GM12865 (cell line): ENCODE data around the gene TBXAS1.

Experiments used
- DNase-seq: peaks from one replicate; pipeline ENCODE4 v3.0.0; 2010; ENCODE audit warnings: low read depth
- H3K4me3 ChIP-seq: 2 replicates; pipeline ENCODE4 v1.5.1; 2011; ENCODE audit warnings: mild to moderate bottlenecking, low read depth, low read length, control low read depth
- TF ChIP-seq, protein P1 (sequence below): IDR thresholded peaks from 2 replicates; pipeline ENCODE4 v1.5.1; 2011; ENCODE audit warnings: low read length, control low read depth, low read depth, inconsistent platforms; ENCODE audit not compliant: insufficient read depth; ENCODE audit errors: missing control alignments

Gene TBXAS1

DNA sequence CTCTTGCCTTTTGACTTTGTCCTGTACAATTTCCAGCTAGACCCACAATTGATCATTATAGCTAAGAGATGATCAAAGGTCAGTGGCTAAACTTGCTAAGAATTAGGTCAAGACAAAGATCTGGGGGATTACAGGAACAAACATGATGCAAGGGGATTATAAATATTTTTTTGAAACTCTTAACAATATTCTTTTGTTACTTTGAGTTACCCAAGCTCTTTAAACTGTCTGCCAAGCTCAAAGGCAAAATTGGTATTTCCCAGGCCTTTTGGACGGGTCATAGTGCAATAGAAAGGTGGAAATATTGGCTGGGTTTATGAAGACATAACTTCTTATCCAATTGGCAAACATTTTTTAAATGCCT lies 23.4 kb downstream of the TBXAS1 start:
- H3K4me3 ChIP-seq: no peak overlapping the region
- no peak for DNase-seq
- TF ChIP-seq, protein P1, sequence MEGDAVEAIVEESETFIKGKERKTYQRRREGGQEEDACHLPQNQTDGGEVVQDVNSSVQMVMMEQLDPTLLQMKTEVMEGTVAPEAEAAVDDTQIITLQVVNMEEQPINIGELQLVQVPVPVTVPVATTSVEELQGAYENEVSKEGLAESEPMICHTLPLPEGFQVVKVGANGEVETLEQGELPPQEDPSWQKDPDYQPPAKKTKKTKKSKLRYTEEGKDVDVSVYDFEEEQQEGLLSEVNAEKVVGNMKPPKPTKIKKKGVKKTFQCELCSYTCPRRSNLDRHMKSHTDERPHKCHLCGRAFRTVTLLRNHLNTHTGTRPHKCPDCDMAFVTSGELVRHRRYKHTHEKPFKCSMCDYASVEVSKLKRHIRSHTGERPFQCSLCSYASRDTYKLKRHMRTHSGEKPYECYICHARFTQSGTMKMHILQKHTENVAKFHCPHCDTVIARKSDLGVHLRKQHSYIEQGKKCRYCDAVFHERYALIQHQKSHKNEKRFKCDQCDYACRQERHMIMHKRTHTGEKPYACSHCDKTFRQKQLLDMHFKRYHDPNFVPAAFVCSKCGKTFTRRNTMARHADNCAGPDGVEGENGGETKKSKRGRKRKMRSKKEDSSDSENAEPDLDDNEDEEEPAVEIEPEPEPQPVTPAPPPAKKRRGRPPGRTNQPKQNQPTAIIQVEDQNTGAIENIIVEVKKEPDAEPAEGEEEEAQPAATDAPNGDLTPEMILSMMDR: no peak

DNA sequence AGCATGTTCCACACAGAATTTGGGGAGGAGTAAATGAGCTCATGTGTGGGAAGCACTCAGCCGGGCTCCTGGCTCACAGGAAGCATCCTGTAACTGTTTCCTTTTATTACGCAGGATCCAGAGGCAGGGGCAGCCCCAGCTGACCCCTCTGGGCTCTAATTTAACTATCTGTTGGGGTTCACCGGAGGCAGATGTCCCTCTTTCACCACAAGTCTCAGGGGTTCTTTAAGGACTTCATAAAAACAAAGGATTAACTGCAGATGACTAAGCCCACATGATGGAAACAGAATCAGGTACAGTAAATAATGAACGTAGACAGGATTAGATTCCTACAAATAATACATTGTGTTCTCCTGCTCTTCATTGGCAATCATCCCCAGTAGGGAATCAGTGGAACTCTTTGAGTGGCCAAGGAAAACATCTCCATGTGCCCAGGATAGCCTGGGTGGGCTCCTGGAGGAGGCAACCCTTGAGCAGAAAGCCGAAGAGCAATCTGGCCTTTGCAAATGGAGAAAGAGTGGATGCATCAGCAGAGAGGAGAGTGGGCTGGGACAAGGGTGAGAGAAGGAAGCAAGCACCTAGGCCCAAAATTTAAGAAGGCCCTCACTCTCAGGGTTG lies 24.6 kb downstream of the TBXAS1 start:
- no peak for DNase-seq
- H3K4me3 ChIP-seq: no peak overlapping the region
- TF ChIP-seq, protein P1: no peak

DNA sequence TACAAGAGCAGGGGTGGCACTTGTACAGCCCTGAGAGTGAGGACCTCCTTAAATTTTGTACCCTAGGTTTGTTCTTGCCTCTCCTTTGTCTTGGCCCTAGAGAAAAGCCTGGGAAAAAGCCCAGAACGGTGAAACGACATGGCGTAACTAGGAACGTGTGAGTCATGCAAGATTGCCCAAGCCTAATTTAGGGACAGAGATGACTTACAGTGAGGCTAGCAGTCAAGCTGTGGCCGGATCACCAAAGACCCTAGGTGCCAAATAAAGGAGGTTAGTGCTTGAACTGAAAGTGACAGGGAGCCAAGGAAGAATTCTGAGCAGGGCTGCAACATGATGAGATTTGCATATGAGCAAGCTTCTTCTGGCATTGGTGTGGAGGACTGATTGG lies 25.1 kb downstream of the TBXAS1 start:
- TF ChIP-seq, protein P1: no peak
- DNase-seq: no peak
- H3K4me3 ChIP-seq: no peak overlapping the region

DNA sequence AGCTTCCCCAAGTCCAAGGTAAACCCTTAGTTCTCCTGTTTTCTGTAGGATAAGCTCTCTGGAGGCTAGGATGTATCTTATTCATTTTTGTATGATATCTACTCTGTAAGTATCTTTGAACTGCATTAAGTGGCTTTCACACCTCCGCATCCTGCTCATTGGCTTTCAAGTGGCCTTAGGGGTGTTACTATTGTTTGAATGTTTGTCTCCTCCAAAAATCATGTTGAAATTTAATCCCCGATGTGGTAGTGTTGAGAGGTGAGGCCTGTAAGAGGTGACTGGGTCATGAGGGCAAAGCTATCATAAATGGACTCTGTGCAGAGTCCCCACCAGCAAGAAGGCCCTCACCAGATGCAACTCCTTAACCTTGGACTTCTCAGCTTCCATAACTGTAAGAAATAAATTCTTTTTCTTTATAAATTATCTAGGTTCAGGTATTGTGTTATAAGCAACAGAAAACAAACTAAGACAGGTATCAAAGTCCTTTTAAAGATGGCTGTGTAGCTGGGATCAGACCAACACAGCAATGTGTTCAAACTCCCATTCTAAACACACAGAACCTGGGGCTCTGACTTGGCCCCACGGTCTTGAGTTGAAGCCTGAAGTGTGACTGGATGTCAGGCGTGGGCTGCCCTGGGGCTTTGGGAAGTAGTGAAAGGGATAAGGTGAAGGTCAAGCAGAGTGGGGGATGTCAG lies 25.9 kb downstream of the TBXAS1 start:
- no peak for DNase-seq
- no peak overlapping the region for H3K4me3 ChIP-seq
- TF ChIP-seq, protein P1: no peak

DNA sequence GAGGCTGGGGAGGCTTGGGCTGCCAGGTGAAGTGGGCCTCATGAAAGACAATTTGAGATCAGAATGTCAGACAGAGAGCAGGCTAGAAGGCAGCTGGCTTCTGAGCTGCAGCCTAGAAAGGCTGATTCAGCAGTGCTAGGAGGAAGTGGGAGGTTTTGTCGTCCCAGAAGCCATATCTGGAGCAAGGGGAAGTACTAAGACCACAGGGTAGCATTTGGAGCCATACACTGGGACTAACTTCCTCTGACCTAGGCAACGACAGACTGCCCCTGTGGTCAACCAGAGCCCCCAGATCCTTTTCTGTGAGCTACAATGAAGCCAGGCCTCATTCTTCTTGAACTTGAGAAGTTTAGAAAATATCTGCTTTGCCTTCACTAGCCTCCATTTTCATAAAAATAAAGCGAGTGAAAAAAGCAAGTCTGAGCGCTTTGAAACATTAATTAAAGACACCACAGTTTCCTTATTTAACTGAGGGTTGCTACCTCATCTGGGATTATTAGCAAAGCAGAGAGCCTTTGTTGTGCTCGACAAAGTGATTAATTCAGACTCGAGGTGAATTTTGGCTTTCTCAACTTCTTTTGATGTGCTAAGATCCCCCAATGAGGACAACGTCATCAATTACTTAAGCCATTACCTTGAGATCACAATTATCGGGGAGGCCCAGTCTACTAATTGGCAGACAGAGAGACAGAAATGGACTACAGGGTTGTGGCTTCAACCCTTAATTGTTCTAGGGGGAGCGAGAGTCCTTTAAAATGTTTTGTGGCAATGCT lies 26.6 kb downstream of the TBXAS1 start:
- TF ChIP-seq, protein P1: no peak

DNA sequence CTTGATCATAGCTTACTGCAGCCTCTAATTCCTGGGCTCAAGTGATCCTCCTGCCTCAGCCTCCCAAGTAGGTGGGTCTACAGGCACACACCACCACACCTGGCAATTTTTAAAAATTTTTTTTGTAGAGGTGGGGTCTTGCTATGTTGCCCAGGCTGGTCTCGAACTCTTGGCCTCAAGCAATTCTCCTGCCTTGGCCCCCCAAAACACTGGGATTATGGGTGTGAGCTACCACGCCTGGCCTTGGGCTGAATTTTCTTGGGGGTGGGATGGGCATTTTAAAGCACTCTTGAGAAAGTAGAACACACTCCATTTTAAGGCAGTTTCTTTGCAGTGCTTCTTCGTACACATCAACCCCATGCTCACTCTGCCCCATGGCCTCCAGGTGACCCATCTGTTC lies 28.7 kb downstream of the TBXAS1 start:
- DNase-seq: no peak

More for the DNA sequence above, 26.6 kb downstream of the TBXAS1 start:
- no peak overlapping the region for H3K4me3 ChIP-seq
- peak; percentile 59 for DNase-seq

More for the DNA sequence above, 28.7 kb downstream of the TBXAS1 start:
- H3K4me3 ChIP-seq: no peak overlapping the region
- TF ChIP-seq, protein P1: no peak
